ENCODE data around the gene KLHL21. TPM values are rescaled to one million over a fixed set of nuclear protein-coding genes. Genes with fewer than 3 reads are reported as not detected.
A peak's percentile ranks its signal among the peaks of the same experiment; 100 is the strongest.

Gene KLHL21
- total and polyA plus RNA-seq, 2 of the 4 experiments (the other 2 are of a cell fraction): 12.0 to 36.7 TPM

GRCh38 chr1:6638226-6638625 lies 35.6 kb upstream of the KLHL21 start:
- no peak overlapping the region for H3K4ac ChIP-seq (ENCODE audit: low read depth, low read length)
- peak overlapping the region; percentile 81 for H2AK9ac ChIP-seq (replicated peaks; ENCODE audit: low read depth, low read length, poor library complexity)
- no peak overlapping the region for H3K56ac ChIP-seq (ENCODE audit: extremely low read depth, insufficient read depth, low read length)
- dilution Hi-C loops (cut with HindIII; ENCODE audit: low sequenced_read_pairs, unreplicated experiment) (no loop called here), in situ Hi-C loops (cut with MboI; ENCODE audit: low sequenced_read_pairs) (no loop called here), intact Hi-C loops (cut with micrococcal nuclease) (loop anchor here (5.0 kb wide), 1 partner anchor 1009 kb away; no protein-coding TSS in a partner anchor)
- H2AK5ac ChIP-seq (ENCODE audit: low read depth, low read length): no peak overlapping the region
- H3K14ac ChIP-seq (replicated peaks; ENCODE audit: low read depth, low read length): no peak overlapping the region
- H4K20me1 ChIP-seq (ENCODE audit: insufficient read depth, low read length): peaks cover 11% of the 10 kb centered on the region; the same call in 1 of the 2 replicates
- H3K4me1 ChIP-seq (ENCODE audit: control insufficient read depth, insufficient read depth, low read length): peaks cover 2% of the 10 kb centered on the region; the same call in 1 of the 2 replicates
- WGBS, 2 experiments (ENCODE audit: extremely low coverage in 2 of 2, insufficient read length in 1 of 2): 80% methylated on average over 1 of the region's 18 CpGs; no CpG with 5 or more reads in 1 of the 2 experiments
- no peaks in the 10 kb centered on the region for H3K9me3 ChIP-seq (ENCODE audit: control insufficient read depth, insufficient read depth, low read length)
- H3K23ac ChIP-seq (ENCODE audit: low read depth, low read length): no peak overlapping the region
- peak overlapping the region; percentile 70 for H2AFZ ChIP-seq (replicated peaks; ENCODE audit: low read length, poor library complexity)
- no peak overlapping the region for H4K91ac ChIP-seq (ENCODE audit: insufficient read depth, low read depth, low read length)
- no peak overlapping the region for H2BK120ac ChIP-seq (ENCODE audit: low read depth, low read length)
- H3K36me3 ChIP-seq (ENCODE audit: control insufficient read depth, insufficient read depth, low read length): peaks cover 63% of the 10 kb centered on the region
- DNase-seq: peak; percentile 80
- peaks cover 0 to 8% of the 10 kb centered on the region in 2 experiments; a peak in 1 of 4 replicates for H3K79me1 ChIP-seq (ENCODE audit: low read depth in 1 of 2, low read length in 2 of 2)
- H3K9ac ChIP-seq (ENCODE audit: low read depth, low read length): no peak overlapping the region
- H3K18ac ChIP-seq (ENCODE audit: low read depth, low read length): no peak overlapping the region
- H2BK20ac ChIP-seq (ENCODE audit: low read depth, low read length): no peak overlapping the region
- TF ChIP-seq SMC3 (IDR thresholded peaks at IDR 0.05; ENCODE audit: low read depth, low read length) (no peak), RAD21 (IDR thresholded peaks at IDR 0.05; ENCODE audit: low read length) (no peak), POLR2A (IDR thresholded peaks at IDR 0.05; ENCODE audit: low read depth, low read length) (no peak), NFE2L2 (IDR thresholded peaks at IDR 0.05; ENCODE audit: low read depth, low read length) (no peak), CHD1 (IDR thresholded peaks at IDR 0.05; ENCODE audit: low read depth, low read length) (no peak), ELK1 (IDR thresholded peaks at IDR 0.05; ENCODE audit: borderline replicate concordance, low read depth, low read length) (no peak), BHLHE40 (IDR thresholded peaks at IDR 0.05; ENCODE audit: low read depth, low read length) (no peak), USF2 (IDR thresholded peaks at IDR 0.05; ENCODE audit: low read depth, low read length) (no peak), RCOR1 (IDR thresholded peaks at IDR 0.05; ENCODE audit: insufficient replicate concordance, low read length) (no peak)
- no peak overlapping the region for H4K5ac ChIP-seq (ENCODE audit: low read depth, low read length)
- H3K4me2 ChIP-seq (ENCODE audit: low read depth, low read length): no peak overlapping the region
- ATAC-seq (ENCODE audit: low read depth): peak; percentile 46
- H3K27me3 ChIP-seq (ENCODE audit: control insufficient read depth, insufficient read depth, low read length): no peaks in the 10 kb centered on the region
- ChIA-PET CTCF (no interaction called here), POLR2A (ENCODE audit: unreplicated experiment) (no interaction called here)
- H3K9me1 ChIP-seq (ENCODE audit: insufficient read depth, low read length): peaks cover 2% of the 10 kb centered on the region; the same call in 1 of the 2 replicates
- H3K27ac ChIP-seq (ENCODE audit: insufficient read depth, low read length): no peak overlapping the region
- no peak overlapping the region for H3K4me3 ChIP-seq (ENCODE audit: insufficient read depth, low read depth, low read length)
- H2BK5ac ChIP-seq (ENCODE audit: low read depth, low read length, poor library complexity, severe bottlenecking): no peak overlapping the region
- no peak overlapping the region; a peak in 1 of 4 replicates for H4K8ac ChIP-seq (ENCODE audit: low read depth in 2 of 2, low read length in 2 of 2)
- H2BK15ac ChIP-seq (ENCODE audit: low read depth, low read length): no peak overlapping the region
- no TSS peak for BruUV-seq (replicated peaks)
